Measurements from ENCODE around the gene DUSP1. TPM values are rescaled to one million over a fixed set of nuclear protein-coding genes. Genes with fewer than 3 reads are reported as not detected.

DUSP1 gene
- total and polyA plus RNA-seq, 2 of the 13 experiments (the other 11 are each of a cell fraction or from before 2014, with no cell fraction given): 27.1 to 55.5 TPM

DNA sequence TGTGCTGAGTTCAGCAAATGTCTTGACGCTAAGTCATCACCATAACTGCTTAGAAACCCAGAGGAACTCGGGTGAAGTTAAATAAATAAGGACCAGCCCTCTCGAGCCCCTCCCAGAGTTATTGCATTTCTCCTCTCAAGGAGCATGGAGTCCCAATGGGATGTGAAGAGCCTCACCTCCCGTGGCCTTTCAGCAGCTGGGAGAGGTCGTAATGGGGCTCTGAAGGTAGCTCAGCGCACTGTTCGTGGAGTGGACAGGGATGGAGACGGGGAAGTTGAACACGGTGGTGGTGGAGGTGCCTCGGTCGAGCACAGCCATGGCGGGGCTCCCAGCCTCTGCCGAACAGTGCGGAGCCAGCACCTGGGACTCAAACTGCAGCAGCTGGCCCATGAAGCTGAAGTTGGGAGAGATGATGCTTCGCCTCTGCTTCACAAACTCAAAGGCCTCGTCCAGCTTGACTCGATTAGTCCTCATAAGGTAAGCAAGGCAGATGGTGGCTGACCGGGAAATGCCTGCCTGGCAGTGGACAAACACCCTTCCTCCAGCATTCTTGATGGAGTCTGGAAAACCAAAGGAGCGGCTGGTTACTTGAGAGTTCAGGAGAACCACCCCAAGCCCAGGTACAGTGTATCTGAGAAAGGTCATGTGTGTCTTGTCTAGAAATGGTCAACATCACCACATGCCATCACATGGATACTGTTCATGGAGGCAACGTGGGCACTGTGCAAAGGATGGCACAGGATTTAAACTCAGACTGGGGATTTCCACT, 2.2 kb downstream of the DUSP1 start (continued):
- no peak for TF ChIP-seq SNAPC4 (CRISPR knock-in tag; IDR thresholded peaks at IDR 0.05)
- peak; percentile 97 for TF ChIP-seq MAFF (IDR thresholded peaks at IDR 0.05; ENCODE audit: low read depth, low read length)
- TF ChIP-seq ZNF326 (CRISPR knock-in tag; IDR thresholded peaks at IDR 0.05; ENCODE audit: borderline replicate concordance): no peak
- TF ChIP-seq, protein P1, sequence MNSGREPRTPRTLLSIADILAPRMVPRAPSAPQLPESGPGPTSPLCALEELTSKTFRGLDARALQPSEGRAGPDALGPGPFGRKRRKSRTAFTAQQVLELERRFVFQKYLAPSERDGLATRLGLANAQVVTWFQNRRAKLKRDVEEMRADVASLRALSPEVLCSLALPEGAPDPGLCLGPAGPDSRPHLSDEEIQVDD (CRISPR knock-in tag; IDR thresholded peaks at IDR 0.05; ENCODE audit: borderline replicate concordance): no peak
- TF ChIP-seq ZNF746 (CRISPR knock-in tag; IDR thresholded peaks at IDR 0.05): no peak
- TF ChIP-seq ZNF296 (CRISPR knock-in tag; conservative IDR thresholded peaks at IDR 0.05): no peak
- TF ChIP-seq ZFP1 (CRISPR knock-in tag; IDR thresholded peaks at IDR 0.05): no peak
- TF ChIP-seq CEBPG (CRISPR knock-in tag; IDR thresholded peaks at IDR 0.05): no peak
- TF ChIP-seq ZFP36L1 (CRISPR knock-in tag; IDR thresholded peaks at IDR 0.05): peak; percentile 84
- no peak for TF ChIP-seq EZH2 (conservative IDR thresholded peaks at IDR 0.05; ENCODE audit: low read depth, low read length)
- TF ChIP-seq ZNF562 (CRISPR knock-in tag; IDR thresholded peaks at IDR 0.05; ENCODE audit: borderline replicate concordance): no peak
- TF ChIP-seq RBAK (CRISPR knock-in tag; IDR thresholded peaks at IDR 0.05): no peak
- TF ChIP-seq ZFP36L2 (CRISPR knock-in tag; IDR thresholded peaks at IDR 0.05): no peak
- no peak for TF ChIP-seq RELA (CRISPR knock-in tag; IDR thresholded peaks at IDR 0.05)
- peak; percentile 61; the same call in 1 of the 2 replicates for TF ChIP-seq ZBTB20 (CRISPR knock-in tag; IDR thresholded peaks at IDR 0.05; ENCODE audit: borderline replicate concordance, low read depth)
- TF ChIP-seq ZFX (CRISPR knock-in tag; IDR thresholded peaks at IDR 0.05; ENCODE audit: low read depth): 0 out of 2 replicates have a peak, but pooled peaks have one; percentile 10
- no peak for TF ChIP-seq ZSCAN21 (CRISPR knock-in tag; IDR thresholded peaks at IDR 0.05; ENCODE audit: borderline replicate concordance)
- no peak for TF ChIP-seq ZNF614 (CRISPR knock-in tag; IDR thresholded peaks at IDR 0.05; ENCODE audit: borderline replicate concordance)
- TF ChIP-seq, protein P2, sequence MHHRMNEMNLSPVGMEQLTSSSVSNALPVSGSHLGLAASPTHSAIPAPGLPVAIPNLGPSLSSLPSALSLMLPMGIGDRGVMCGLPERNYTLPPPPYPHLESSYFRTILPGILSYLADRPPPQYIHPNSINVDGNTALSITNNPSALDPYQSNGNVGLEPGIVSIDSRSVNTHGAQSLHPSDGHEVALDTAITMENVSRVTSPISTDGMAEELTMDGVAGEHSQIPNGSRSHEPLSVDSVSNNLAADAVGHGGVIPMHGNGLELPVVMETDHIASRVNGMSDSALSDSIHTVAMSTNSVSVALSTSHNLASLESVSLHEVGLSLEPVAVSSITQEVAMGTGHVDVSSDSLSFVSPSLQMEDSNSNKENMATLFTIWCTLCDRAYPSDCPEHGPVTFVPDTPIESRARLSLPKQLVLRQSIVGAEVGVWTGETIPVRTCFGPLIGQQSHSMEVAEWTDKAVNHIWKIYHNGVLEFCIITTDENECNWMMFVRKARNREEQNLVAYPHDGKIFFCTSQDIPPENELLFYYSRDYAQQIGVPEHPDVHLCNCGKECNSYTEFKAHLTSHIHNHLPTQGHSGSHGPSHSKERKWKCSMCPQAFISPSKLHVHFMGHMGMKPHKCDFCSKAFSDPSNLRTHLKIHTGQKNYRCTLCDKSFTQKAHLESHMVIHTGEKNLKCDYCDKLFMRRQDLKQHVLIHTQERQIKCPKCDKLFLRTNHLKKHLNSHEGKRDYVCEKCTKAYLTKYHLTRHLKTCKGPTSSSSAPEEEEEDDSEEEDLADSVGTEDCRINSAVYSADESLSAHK (CRISPR knock-in tag; IDR thresholded peaks at IDR 0.05; ENCODE audit: borderline replicate concordance): no peak
- TF ChIP-seq IRX3 (CRISPR knock-in tag; IDR thresholded peaks at IDR 0.05; ENCODE audit: borderline replicate concordance, low read depth): no peak
- TF ChIP-seq KLF12 (CRISPR knock-in tag; IDR thresholded peaks at IDR 0.05; ENCODE audit: borderline replicate concordance): no peak
- TF ChIP-seq AGO2 (optimal IDR thresholded peaks at IDR 0.05; ENCODE audit: low read depth, low read length): peak; percentile 87
- no peak for TF ChIP-seq NONO (IDR thresholded peaks at IDR 0.05)
- no peak for TF ChIP-seq NONO (CRISPR knock-in tag; conservative IDR thresholded peaks at IDR 0.05)
